H1 (cell line): ENCODE measurements around the gene RETREG1. TPM values are rescaled to one million over a fixed set of nuclear protein-coding genes. Genes with fewer than 3 reads are reported as not detected.

ENCODE experiments used
- TAF1 ChIP-seq: IDR thresholded peaks from 2 replicates; pipeline ENCODE4 v1.6.1; 2011; ENCODE audit warnings: mild to moderate bottlenecking, low read depth, low read length
- TCF12 ChIP-seq: IDR thresholded peaks from 2 replicates; pipeline ENCODE4 v1.6.1; 2011; ENCODE audit warnings: low read depth, mild to moderate bottlenecking, low read length
- polyA plus RNA-seq, 7 experiments: library from polyadenylated mRNA; depleted of rRNA in 3 of 7; stranded (reverse) in 5 of 7; unstranded in 2 of 7; fragments of >200 nt in 5 of 7; fragments of 200-250 nt in 2 of 7; gene quantifications; 1 replicate in 5 of 7; 2 replicates in 1 of 7; 4 replicates in 1 of 7; pipeline versions ENCODE4 v1.2.1 to v1.2.3, GENCODE V29; 2011 to 2013; ENCODE audit warnings: missing spikeins in 2 of 7, mixed read lengths in 2 of 7
- total RNA-seq: library from RNA; stranded (reverse); fragmentation: NEBNext Ultra II Directional; extraction: Animal tissue kit (Norgen Biotek cat#: 25700); gene quantifications from 2 replicates; pipeline ENCODE4 v1.2.1, GENCODE V29; 2021

RETREG1 gene
- total and polyA plus RNA-seq, 2 of the 8 experiments (the other 6 are each of a cell fraction or from before 2014, with no cell fraction given) = 0.62 to 1.9 TPM

- no peak for TF ChIP-seq TCF12
- TF ChIP-seq TAF1 = no peak
Observed at GRCh38 chr5:16639206-16639605, 22.4 kb upstream of the RETREG1 start (continued).
